ENCODE results near the gene PKD1L1.

GRCh38 chr7:47748041-47748440 lies 200.2 kb downstream of the PKD1L1 start:
- TF ChIP-seq CTCF (IDR thresholded peaks at IDR 0.05) (no peak), EZH2 (IDR thresholded peaks at IDR 0.05; ENCODE audit: borderline replicate concordance, insufficient read depth, low read depth, low read length, poor library complexity, severe bottlenecking) (no peak)

Measured in B cell (primary cell).